Osteoblast (primary cell): ENCODE measurements around the gene MED10. TPM values are rescaled to one million over a fixed set of nuclear protein-coding genes. Genes with fewer than 3 reads are reported as not detected.

ENCODE experiments used
- DNase-seq: peaks from one replicate; pipeline ENCODE4 v3.0.0; 2011; ENCODE audit warnings: low spot score, mixed read lengths; ENCODE audit not compliant: insufficient read length; ENCODE audit errors: missing footprints
- H2AFZ ChIP-seq: 2 replicates; pipeline ENCODE4 v1.6.0; 2011; ENCODE audit warnings: mild to moderate bottlenecking, low read length
- H3K27ac ChIP-seq: 2 replicates; pipeline ENCODE4 v1.5.1; 2011; ENCODE audit warnings: mild to moderate bottlenecking, low read depth, low read length, moderate library complexity
- H3K27me3 ChIP-seq: 2 replicates; pipeline ENCODE4 v1.6.0; 2012; ENCODE audit warnings: mild to moderate bottlenecking, control low read depth, inconsistent platforms, low read length, moderate library complexity; ENCODE audit not compliant: insufficient read depth
- H3K36me3 ChIP-seq: 2 replicates; pipeline ENCODE4 v1.5.1; 2011; ENCODE audit warnings: mild to moderate bottlenecking, low read length, control low read depth, moderate library complexity; ENCODE audit not compliant: insufficient read depth
- H3K4me1 ChIP-seq: 2 replicates; pipeline ENCODE4 v1.5.1; 2011; ENCODE audit warnings: mild to moderate bottlenecking, low read length, control low read depth, moderate library complexity; ENCODE audit not compliant: insufficient read depth
- H3K4me2 ChIP-seq: 2 replicates; pipeline ENCODE4 v1.6.0; 2011; ENCODE audit warnings: mild to moderate bottlenecking, low read length; ENCODE audit not compliant: insufficient read depth
- H3K4me3 ChIP-seq: fragments of 200-600 bp; sonication (generic); 3 replicates; pipeline ENCODE4 v1.5.1; 2012; ENCODE audit warnings: mild to moderate bottlenecking, low read length, inconsistent platforms; ENCODE audit not compliant: insufficient read depth
- H3K79me2 ChIP-seq: 2 replicates; pipeline ENCODE4 v1.6.0; 2012; ENCODE audit warnings: mild to moderate bottlenecking, low read length, control low read depth, inconsistent platforms; ENCODE audit not compliant: insufficient read depth
- H3K9me3 ChIP-seq: 2 replicates; pipeline ENCODE4 v1.5.1; 2011; ENCODE audit warnings: low read depth, low read length, control low read depth
- H4K20me1 ChIP-seq: 2 replicates; pipeline ENCODE4 v1.6.0; 2012; ENCODE audit warnings: mild to moderate bottlenecking, low read length, control low read depth; ENCODE audit not compliant: insufficient read depth
- CTCF ChIP-seq: IDR thresholded peaks from 2 replicates; pipeline ENCODE4 v1.5.1; 2011; ENCODE audit warnings: mild to moderate bottlenecking, low read depth, low read length, moderate library complexity; ENCODE audit errors: extremely low read depth
- total RNA-seq: library from RNA; depleted of rRNA; stranded (reverse); fragments of >200 nt; gene quantifications from 2 replicates; pipeline ENCODE4 v1.2.3, GENCODE V29; 2012

The MED10 gene
- total RNA-seq, 1 donor: 13.4 TPM

GRCh38 chr5:6412811-6413210 is 34.5 kb upstream of the MED10 start:
- Histone ChIP-seq H3K36me3 (no peaks in the 10 kb centered on the region), H2AFZ (no peak overlapping the region), H3K9me3 (no peaks in the 10 kb centered on the region), H3K27me3 (no peaks in the 10 kb centered on the region), H3K79me2 (no peaks in the 10 kb centered on the region), H3K4me1 (no peaks in the 10 kb centered on the region), H3K27ac (no peak overlapping the region), H4K20me1 (no peaks in the 10 kb centered on the region), H3K4me3 (no peak overlapping the region), H3K4me2 (peak overlapping the region; percentile 35)
- no peak for DNase-seq
- no peak for TF ChIP-seq CTCF

DNA sequence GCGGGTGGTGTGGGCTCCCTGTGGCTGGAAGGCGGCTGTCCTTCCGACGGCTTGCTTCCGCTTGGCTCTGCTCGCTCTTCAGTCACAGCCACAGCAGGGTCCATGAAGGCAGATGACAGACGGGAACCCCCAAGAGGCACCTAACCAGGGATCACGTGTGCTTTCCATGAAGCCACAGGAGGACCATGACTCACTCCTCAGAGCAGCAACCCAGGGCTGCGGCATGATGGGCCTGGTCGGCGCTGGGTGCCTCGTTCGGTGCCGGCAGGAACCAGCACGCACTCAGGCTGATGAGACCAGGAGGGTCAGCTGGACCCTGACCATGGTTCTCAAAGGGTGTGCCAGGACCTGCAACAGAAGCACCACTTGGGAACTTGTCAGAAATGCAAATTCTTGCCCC is 32.8 kb upstream of the MED10 start:
- Histone ChIP-seq H3K4me2 (no peak overlapping the region), H3K27ac (no peak overlapping the region), H4K20me1 (no peaks in the 10 kb centered on the region), H3K4me1 (no peaks in the 10 kb centered on the region), H2AFZ (peak overlapping the region; percentile 82), H3K27me3 (no peaks in the 10 kb centered on the region), H3K79me2 (no peaks in the 10 kb centered on the region), H3K9me3 (no peaks in the 10 kb centered on the region), H3K4me3 (peak overlapping the region; percentile 46), H3K36me3 (no peaks in the 10 kb centered on the region)
- DNase-seq: no peak
- TF ChIP-seq CTCF: no peak

- H2AFZ ChIP-seq: no peak overlapping the region
- no peak overlapping the region for H3K4me3 ChIP-seq
- TF ChIP-seq CTCF: no peak
- no peak overlapping the region for H3K27ac ChIP-seq
- no peaks in the 10 kb centered on the region for H3K27me3 ChIP-seq
- H4K20me1 ChIP-seq: no peaks in the 10 kb centered on the region
- no peaks in the 10 kb centered on the region for H3K9me3 ChIP-seq
- no peaks in the 10 kb centered on the region for H3K79me2 ChIP-seq
- no peaks in the 10 kb centered on the region for H3K36me3 ChIP-seq
- H3K4me2 ChIP-seq: peak overlapping the region; percentile 24
- no peaks in the 10 kb centered on the region for H3K4me1 ChIP-seq
- no peak for DNase-seq
Measured at GRCh38 chr5:6410421-6410820, 32.1 kb upstream of the MED10 start.

DNA sequence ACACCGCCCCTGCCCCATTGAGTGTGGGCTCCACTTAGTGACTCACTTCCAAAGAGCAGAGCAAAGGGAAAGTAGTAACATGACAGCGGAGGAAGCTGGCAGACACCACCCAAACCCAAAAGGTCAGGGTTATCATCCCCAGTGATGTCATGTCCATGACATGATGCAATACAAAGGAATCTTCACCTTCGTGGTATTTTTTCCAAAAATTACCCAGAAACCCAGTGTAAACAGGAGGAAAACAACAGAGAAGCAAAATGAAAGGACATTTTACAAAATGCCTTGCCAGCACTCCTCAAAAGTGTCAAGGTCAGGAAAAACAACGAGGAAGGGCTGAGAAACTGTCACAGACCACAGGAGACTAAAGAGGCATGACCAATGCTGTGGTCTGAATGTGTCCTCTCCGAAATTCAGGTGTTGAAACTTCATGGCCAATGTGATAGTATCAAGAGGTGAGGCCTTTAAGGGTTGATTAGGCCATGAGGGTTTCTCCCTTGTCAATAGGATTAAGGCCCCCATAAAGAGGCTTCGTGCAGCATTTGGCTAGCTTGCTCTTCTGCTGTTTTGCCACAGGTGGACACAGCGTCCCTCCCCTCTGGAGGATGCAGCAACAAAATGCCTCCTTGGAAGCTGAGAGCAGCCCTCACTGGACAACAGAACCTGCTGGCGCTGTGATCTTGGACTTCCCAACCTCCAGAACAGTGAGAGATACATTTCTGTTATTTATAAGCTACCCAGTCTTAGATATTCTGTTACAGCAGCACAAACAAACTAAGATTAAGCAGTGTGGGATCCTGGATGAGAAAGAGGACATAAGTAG is 30.5 kb upstream of the MED10 start:
- Histone ChIP-seq H3K79me2 (no peaks in the 10 kb centered on the region), H3K27ac (no peak overlapping the region), H3K27me3 (no peaks in the 10 kb centered on the region), H2AFZ (no peak overlapping the region), H3K4me1 (no peaks in the 10 kb centered on the region), H3K4me3 (no peak overlapping the region), H4K20me1 (no peaks in the 10 kb centered on the region), H3K9me3 (no peaks in the 10 kb centered on the region), H3K36me3 (no peaks in the 10 kb centered on the region), H3K4me2 (no peak overlapping the region)
- TF ChIP-seq CTCF: no peak
- DNase-seq: no peak
